AG09309 (cell line): ENCODE data around the gene ARL16.

Experiments used
- DNase-seq: peaks from one replicate; pipeline ENCODE4 v3.0.0-alpha.2; 2010; ENCODE audit warnings: low read depth
- H3K4me3 ChIP-seq: 2 replicates; pipeline ENCODE4 v1.5.1; 2011; ENCODE audit warnings: mild to moderate bottlenecking, low read depth, low read length, moderate library complexity; ENCODE audit not compliant: control insufficient read depth
- TF ChIP-seq, protein P1 (sequence below): IDR thresholded peaks from 2 replicates; pipeline ENCODE4 v1.5.1; 2011; ENCODE audit warnings: mild to moderate bottlenecking, low read depth, low read length, inconsistent platforms; ENCODE audit not compliant: insufficient read depth, control insufficient read depth; ENCODE audit errors: missing control alignments

ARL16 gene

GRCh38 chr17:81687770-81688541, 4.4 kb upstream of the ARL16 start:
- no peak for DNase-seq
- TF ChIP-seq, protein P1, sequence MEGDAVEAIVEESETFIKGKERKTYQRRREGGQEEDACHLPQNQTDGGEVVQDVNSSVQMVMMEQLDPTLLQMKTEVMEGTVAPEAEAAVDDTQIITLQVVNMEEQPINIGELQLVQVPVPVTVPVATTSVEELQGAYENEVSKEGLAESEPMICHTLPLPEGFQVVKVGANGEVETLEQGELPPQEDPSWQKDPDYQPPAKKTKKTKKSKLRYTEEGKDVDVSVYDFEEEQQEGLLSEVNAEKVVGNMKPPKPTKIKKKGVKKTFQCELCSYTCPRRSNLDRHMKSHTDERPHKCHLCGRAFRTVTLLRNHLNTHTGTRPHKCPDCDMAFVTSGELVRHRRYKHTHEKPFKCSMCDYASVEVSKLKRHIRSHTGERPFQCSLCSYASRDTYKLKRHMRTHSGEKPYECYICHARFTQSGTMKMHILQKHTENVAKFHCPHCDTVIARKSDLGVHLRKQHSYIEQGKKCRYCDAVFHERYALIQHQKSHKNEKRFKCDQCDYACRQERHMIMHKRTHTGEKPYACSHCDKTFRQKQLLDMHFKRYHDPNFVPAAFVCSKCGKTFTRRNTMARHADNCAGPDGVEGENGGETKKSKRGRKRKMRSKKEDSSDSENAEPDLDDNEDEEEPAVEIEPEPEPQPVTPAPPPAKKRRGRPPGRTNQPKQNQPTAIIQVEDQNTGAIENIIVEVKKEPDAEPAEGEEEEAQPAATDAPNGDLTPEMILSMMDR, result no peak
- H3K4me3 ChIP-seq, result no peak overlapping the region

DNA sequence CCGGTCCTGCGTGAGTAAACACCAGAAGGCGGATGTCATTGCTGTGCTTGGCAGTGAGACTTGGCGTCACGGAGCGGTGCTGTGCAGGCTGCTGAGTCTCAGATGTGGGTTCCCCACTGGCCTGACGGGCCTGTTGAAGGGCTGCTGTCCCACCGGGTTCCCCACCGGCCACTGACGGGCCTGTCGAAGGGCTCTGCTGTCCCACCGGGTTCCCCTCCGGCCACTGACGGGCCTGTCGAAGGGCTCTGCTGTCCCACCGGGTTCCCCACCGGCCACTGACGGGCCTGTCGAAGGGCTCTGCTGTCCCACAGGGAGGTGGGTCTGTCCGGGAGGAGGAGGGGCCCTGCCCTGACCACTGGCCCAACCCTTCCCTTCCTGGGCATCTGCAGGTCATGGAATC, 3.0 kb upstream of the ARL16 start:
- TF ChIP-seq, protein P1, result no peak
- H3K4me3 ChIP-seq, result no peak overlapping the region
- DNase-seq, result no peak

DNA sequence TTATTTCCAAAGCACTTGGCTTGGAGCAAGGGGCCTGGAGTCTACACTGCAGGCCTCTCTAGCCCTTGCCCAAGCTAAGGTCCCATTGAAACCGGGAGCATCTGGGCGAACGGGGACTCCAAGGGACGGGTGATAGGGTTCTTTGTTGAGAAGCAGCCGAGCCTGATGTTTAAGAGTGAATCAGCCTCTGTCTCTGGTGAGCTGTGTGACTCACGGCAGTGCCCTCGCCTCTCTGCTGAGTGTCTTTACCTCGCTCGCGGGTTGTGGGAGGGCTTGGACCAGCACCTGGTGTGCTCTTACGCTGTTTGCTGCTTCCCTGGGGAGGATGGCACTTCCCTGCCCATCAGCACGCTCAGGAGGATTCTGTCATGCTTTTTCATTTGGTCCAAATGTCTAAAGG, 1.5 kb upstream of the ARL16 start:
- peak overlapping the region; percentile 49 for H3K4me3 ChIP-seq
- DNase-seq, result no peak

GRCh38 chr17:81684442-81684911, 880 bp upstream of the ARL16 start:
- TF ChIP-seq, protein P1, result no peak
- DNase-seq, result no peak
- H3K4me3 ChIP-seq, result peak overlapping the region; percentile 49

More for the DNA sequence above, 1.5 kb upstream of the ARL16 start:
- TF ChIP-seq, protein P1, result no peak

DNA sequence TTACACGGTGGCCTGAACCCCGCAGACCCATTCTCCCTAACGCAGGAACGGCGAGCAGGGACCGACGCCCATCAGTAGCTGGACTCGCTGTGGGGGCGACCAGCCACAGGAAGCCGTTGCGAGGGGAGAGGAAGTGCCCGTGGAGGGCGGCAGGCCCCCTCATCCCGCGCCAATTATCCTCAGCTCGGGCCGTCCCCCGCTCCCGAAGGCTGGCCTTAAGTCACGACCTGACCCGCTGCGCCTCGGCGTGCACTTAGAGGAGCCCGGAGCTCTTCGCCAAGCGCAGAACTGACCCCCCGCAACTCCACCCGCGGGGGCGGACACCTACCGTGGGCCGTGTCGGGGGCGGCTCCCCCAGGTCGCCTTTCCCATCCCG, 401 bp downstream of the ARL16 start:
- TF ChIP-seq, protein P1, result no peak
- peak overlapping the region; percentile 99 for H3K4me3 ChIP-seq
- DNase-seq, result no peak

DNA sequence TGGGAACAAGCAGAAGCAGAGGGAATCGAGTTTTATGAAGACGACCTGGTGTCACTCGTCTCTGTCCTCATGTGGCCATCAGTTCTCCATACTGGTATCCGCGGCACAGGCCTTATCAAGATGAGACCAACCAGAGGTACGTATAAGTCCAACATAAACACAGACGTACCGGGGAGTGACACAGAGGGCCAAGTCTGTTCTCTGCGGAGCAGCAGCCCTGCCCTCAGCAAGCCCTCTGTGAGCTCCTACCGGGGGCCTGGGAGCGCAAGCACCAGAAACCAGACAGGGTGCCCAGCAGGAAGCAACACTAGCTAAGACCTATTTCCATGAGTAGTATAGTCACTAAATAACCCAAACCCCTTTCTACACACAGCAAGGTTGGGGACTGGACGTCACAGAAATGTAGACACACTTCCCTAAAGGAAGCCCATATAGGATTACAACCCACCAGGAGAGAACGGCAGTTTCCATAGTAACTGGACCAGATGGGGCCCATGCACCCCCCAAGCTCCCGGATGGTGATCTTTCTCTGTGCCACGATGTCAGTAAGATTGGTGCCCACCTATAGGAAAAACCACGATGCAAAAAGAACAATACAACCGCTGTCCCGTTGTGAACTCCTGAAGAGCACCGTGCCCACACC, 911 bp downstream of the ARL16 start:
- peak overlapping the region; percentile 99 for H3K4me3 ChIP-seq
- no peak for DNase-seq
- TF ChIP-seq, protein P1, result no peak
